HUES6 (cell line): ENCODE measurements around the gene TLR4.

ENCODE experiments used
- H3K27ac ChIP-seq: 2 replicates; pipeline ENCODE4 v1.7.0; 2013; ENCODE audit warnings: low read depth, mild to moderate bottlenecking, low read length, inconsistent platforms
- H3K27me3 ChIP-seq: 2 replicates; pipeline ENCODE4 v1.6.1; 2013; ENCODE audit warnings: low read length; ENCODE audit not compliant: control insufficient read depth, insufficient read depth
- H3K36me3 ChIP-seq: 2 replicates; pipeline ENCODE4 v1.6.1; 2013; ENCODE audit warnings: low read length; ENCODE audit not compliant: control insufficient read depth, insufficient read depth
- H3K4me1 ChIP-seq: 2 replicates; pipeline ENCODE4 v1.6.1; 2013; ENCODE audit warnings: low read length; ENCODE audit not compliant: control insufficient read depth, insufficient read depth
- H3K4me3 ChIP-seq: 2 replicates; pipeline ENCODE4 v1.5.1; 2013; ENCODE audit warnings: low read depth, low read length
- H3K9ac ChIP-seq: one replicate; pipeline ENCODE4 v1.6.1; 2013; ENCODE audit warnings: mild to moderate bottlenecking, low read length
- H3K9me3 ChIP-seq: 2 replicates; pipeline ENCODE4 v1.6.1; 2013; ENCODE audit warnings: low read depth, low read length; ENCODE audit not compliant: control insufficient read depth, insufficient read depth

TLR4 gene

DNA sequence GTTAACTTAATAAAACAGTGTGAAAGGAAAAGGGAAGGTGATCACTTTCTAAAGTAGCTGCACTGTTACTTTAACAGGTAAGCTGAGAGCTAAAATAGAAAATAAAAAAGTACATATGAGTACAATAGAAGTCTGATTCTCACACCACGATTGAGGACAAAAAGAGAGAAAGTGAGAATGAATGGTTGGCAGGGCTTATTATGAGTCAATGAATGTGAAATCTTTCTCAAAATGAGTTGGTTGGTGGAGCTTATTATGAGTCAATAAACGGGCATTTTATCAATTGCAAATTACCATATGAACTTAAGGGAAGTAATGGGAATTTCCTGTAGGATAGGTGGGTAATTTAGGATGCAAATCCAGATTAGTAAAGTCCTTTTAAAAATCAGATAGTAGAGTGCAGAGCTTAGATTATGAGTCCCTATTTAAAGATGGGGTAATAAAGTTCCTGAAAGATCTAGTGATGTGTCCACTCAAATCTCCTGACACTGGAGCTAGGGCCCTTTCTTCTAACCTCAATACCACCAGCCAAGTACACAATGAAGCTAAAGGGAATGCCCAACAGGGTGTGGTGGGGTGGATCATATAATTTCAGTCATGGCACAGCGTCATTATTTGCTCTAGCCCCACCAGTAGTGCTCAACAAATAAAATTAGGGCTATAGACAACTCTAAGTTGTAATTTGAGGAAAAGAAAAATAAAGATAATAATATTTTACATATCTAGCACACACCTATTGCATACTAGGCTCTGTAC is 21.1 kb upstream of the TLR4 start:
- H3K4me3 ChIP-seq = no peak overlapping the region
- H3K27ac ChIP-seq = no peak overlapping the region
- H3K27me3 ChIP-seq = no peaks in the 10 kb centered on the region
- no peaks in the 10 kb centered on the region for H3K36me3 ChIP-seq
- H3K4me1 ChIP-seq = peaks cover 10% of the 10 kb centered on the region
- no peaks in the 10 kb centered on the region for H3K9me3 ChIP-seq
- H3K9ac ChIP-seq = no peak overlapping the region

DNA sequence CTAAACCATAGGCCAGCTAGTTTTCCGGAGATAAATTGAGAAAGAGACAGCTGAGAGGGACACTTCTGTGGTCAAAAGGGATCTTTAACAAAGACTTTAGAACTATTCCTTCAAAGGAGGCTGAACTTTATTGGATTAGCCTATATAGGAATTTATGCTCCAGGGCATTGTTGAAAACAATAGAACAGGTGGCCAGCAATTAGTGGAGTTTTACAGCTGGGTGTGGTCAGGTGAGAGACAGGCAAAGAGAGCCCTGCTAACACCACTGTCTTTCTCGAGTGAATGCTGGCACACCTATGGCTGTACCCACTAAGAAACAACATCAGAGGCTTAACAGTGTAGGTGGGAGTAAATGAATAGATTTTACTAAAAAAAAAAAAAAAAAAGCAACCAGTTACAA is 16.7 kb upstream of the TLR4 start:
- no peak overlapping the region for H3K9ac ChIP-seq
- no peaks in the 10 kb centered on the region for H3K27me3 ChIP-seq
- H3K27ac ChIP-seq = no peak overlapping the region
- no peaks in the 10 kb centered on the region for H3K36me3 ChIP-seq
- H3K9me3 ChIP-seq = peaks cover 8% of the 10 kb centered on the region; the same call in 1 of the 2 replicates
- no peak overlapping the region for H3K4me3 ChIP-seq
- H3K4me1 ChIP-seq = peaks cover 10% of the 10 kb centered on the region

DNA sequence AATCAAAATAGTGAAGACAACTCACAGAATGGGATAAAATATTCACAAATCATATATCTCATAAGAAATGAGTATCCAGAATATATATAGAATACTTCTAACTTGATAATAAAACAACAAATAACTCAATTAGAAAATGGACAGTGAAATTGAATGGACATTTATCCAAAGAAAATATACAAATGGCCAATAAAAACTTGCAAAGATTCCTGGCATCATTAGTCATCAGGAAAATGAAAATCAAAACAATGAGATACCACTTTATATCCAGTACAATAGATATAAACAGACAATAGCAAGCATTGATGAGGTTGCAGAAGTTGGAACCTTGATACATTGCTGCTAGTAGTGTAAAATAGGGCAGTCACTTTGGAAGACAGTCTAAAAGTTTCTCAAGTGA is 12.8 kb upstream of the TLR4 start:
- no peaks in the 10 kb centered on the region for H3K36me3 ChIP-seq
- peaks cover 6% of the 10 kb centered on the region; the same call in 1 of the 2 replicates for H3K4me1 ChIP-seq
- peaks cover 15% of the 10 kb centered on the region for H3K9me3 ChIP-seq
- no peak overlapping the region for H3K4me3 ChIP-seq
- no peak overlapping the region for H3K9ac ChIP-seq
- no peaks in the 10 kb centered on the region for H3K27me3 ChIP-seq
- no peak overlapping the region for H3K27ac ChIP-seq

DNA sequence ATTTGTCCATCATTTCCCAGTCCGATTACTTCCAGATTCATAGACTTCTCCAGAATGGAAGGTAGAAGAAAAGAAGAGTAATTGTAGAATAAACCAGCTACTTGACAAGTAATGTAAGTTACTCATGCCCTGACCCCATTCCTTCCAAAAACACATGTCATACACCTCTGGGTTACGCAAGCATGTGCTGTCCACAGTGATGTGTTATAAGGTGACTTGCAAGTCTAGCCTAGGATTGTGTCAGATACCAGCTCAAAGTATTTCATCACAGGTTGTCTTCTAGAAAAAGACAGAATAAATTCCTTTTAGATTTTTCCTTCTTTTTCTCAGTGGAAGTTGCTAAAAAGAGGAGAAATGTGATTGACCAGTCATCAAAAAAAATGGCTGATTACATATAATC is 8.0 kb upstream of the TLR4 start:
- H3K4me1 ChIP-seq = no peaks in the 10 kb centered on the region
- no peaks in the 10 kb centered on the region for H3K27me3 ChIP-seq
- no peak overlapping the region for H3K27ac ChIP-seq
- H3K4me3 ChIP-seq = no peak overlapping the region
- no peak overlapping the region for H3K9ac ChIP-seq
- H3K9me3 ChIP-seq = peaks cover 8% of the 10 kb centered on the region
- H3K36me3 ChIP-seq = no peaks in the 10 kb centered on the region

DNA sequence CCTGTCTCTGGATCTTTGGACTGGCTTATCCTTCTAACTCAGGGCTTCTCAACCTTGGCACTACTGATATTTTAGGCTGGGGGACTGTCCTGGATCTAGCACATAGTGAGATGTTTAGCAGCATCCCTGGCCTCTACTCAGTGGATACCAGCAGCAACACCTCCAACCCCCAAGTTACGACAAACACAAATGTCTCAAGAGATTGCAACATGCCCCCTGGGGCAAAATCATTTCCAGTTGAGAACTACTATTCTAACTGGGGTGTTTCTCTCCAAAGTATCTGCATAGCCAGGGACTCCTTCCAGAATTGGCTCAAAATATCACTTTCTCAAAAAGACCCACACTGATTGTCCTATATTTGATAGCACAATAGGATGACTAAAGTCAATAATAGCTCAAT is 7.2 kb upstream of the TLR4 start:
- no peak overlapping the region for H3K27ac ChIP-seq
- H3K9me3 ChIP-seq = peaks cover 8% of the 10 kb centered on the region
- H3K9ac ChIP-seq = no peak overlapping the region

DNA sequence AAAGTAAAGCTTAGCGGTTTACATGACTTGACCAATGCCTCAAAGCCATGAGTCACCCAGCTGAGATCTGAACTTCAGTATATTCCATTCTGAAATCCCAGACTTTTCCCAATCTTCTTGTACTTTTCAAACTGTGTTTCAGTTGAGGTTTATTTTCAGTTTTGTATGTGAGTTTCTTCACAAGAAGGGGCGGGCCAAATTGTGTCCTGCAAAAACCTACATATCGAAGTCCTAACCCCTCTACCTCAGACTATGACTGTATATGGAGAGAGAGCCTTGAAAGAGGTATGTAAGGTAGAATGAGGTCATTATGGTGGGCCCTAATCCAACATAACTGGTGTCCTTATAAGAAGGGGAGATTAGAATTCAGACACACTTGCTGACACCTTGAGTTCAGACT is 666 bp upstream of the TLR4 start:
- Histone ChIP-seq H3K9me3 (no peaks in the 10 kb centered on the region), H3K36me3 (no peaks in the 10 kb centered on the region), H3K9ac (no peak overlapping the region), H3K4me1 (peaks cover 8% of the 10 kb centered on the region), H3K27ac (no peak overlapping the region), H3K27me3 (no peaks in the 10 kb centered on the region), H3K4me3 (no peak overlapping the region)

More for the DNA sequence above, 7.2 kb upstream of the TLR4 start:
- Histone ChIP-seq H3K36me3 (no peaks in the 10 kb centered on the region), H3K4me1 (no peaks in the 10 kb centered on the region), H3K4me3 (no peak overlapping the region), H3K27me3 (no peaks in the 10 kb centered on the region)

DNA sequence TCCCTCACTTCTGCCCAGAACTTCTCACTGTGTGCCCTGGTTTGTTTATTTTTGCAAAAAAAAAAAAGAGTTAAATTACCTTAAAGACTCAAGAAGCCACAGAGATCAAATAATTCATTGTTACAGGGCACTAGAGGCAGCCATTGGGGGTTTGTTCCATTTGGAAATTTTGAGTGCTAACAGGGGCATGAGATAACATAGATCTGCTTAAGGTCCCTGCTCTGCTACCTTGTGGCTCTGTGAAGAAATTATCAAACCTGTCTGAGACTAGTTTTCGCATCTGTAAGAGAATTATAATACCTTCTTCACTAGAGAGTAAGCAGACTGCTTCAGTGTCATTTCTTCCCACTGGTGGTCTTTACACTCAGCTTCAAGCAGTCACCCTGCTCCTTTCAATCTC is 394 bp downstream of the TLR4 start:
- no peaks in the 10 kb centered on the region for H3K36me3 ChIP-seq
- H3K27ac ChIP-seq = no peak overlapping the region
- no peak overlapping the region; the same call in 1 of the 2 replicates for H3K4me3 ChIP-seq
- H3K27me3 ChIP-seq = no peaks in the 10 kb centered on the region
- no peak overlapping the region for H3K9ac ChIP-seq
- no peaks in the 10 kb centered on the region for H3K9me3 ChIP-seq
- H3K4me1 ChIP-seq = peaks cover 8% of the 10 kb centered on the region

DNA sequence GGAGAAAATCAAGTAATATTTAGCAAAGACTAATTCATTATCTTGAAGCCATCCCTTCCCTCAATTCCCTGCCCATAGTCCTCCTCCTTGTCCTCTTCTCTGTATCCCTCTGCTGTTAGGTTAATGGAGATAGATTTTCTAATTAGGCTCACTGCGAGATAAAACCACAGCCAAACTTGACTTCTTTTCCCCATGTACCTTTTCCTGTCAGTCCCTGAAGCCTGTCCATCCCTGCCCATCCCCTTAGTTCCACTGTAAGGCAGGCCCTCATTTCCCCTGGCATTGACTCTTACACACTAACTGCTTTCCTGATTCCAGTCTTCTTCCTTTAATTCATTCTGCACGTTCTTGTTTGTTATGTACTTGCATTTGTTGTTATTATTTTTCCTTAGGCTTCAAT is 1.2 kb downstream of the TLR4 start:
- no peak overlapping the region for H3K4me3 ChIP-seq
- H3K9ac ChIP-seq = no peak overlapping the region
- H3K27me3 ChIP-seq = no peaks in the 10 kb centered on the region
- H3K4me1 ChIP-seq = peaks cover 8% of the 10 kb centered on the region
- H3K9me3 ChIP-seq = no peaks in the 10 kb centered on the region
- no peak overlapping the region for H3K27ac ChIP-seq
- no peaks in the 10 kb centered on the region for H3K36me3 ChIP-seq

DNA sequence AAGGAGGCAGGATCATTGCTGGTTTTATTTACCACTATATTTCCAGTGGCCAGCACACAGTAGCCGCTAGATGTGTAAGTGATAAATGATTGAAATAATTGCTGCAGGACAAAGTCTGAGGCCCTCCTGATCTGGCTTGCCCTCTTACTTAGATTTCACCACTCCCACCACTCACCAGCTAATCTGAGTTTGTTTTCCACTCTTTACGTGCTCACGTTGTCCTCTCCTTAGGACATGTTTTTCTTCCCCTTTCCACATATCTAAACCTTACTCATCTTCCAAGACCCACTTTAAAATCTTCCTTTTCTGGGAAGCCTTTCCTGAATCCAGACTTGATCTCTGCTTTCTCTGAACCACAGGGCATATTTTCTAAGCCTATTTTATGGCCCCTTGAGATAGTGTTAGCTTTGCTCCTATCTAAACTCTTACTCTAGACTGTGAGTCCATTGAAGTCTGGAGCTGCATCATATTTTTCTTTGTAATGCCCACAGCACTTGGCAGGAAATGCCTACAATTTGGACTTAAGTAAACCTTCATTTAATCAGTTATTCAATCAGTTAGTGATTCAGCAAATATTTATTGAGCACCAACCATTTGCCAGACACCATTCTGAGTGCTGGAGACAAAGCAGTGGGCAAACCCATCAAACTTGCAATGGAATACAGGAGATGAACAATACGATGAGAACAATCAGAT is 2.4 kb downstream of the TLR4 start:
- Histone ChIP-seq H3K27ac (no peak overlapping the region), H3K4me3 (no peak overlapping the region)

DNA sequence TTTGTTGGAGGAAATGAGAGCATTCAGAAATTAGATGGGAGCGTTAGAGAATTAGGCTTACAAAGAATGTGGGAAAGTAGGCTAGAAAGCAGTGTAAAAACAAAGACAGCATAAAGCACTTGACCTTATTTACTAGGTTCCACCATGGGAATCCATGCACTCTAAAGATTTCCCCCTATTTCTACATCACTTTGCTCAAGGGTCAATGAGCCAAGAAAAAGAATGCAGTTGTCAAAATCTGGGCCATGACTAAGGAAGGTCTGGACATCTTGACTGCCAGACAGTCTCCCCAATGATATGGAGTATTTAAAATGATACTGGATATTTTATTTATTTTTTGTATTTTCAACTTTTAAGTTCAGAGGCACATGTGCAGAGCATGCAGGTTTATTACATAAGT is 3.4 kb downstream of the TLR4 start:
- Histone ChIP-seq H3K4me3 (no peak overlapping the region), H3K27me3 (no peaks in the 10 kb centered on the region), H3K4me1 (peaks cover 8% of the 10 kb centered on the region)

More for the DNA sequence above, 2.4 kb downstream of the TLR4 start:
- Histone ChIP-seq H3K9ac (no peak overlapping the region), H3K9me3 (no peaks in the 10 kb centered on the region), H3K36me3 (no peaks in the 10 kb centered on the region), H3K4me1 (peaks cover 8% of the 10 kb centered on the region), H3K27me3 (no peaks in the 10 kb centered on the region)

DNA sequence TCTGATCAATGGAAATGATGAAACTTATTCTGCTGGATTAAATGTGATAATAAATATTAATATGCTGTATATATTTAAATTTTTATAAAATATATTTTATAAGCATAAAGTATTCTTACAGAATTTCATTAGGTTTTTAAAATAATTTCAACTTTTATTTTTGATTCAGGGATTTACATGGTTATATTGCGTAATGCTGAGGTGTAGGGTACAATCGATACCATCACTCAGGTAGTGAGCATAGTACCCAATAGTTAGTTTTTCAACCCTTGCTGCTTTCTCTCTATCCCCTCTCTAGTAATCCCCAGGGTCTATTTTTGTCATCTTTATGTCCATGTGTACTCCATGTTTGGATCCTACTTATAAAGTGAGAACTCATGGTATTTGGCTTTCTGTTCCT is 5.7 kb downstream of the TLR4 start:
- no peaks in the 10 kb centered on the region for H3K4me1 ChIP-seq
- H3K36me3 ChIP-seq = no peaks in the 10 kb centered on the region
- H3K4me3 ChIP-seq = no peak overlapping the region
- H3K27me3 ChIP-seq = no peaks in the 10 kb centered on the region; the same call in 1 of the 2 replicates
- H3K9ac ChIP-seq = no peak overlapping the region
- no peak overlapping the region for H3K27ac ChIP-seq
- no peaks in the 10 kb centered on the region for H3K9me3 ChIP-seq

More for the DNA sequence above, 3.4 kb downstream of the TLR4 start:
- H3K9me3 ChIP-seq = no peaks in the 10 kb centered on the region
- H3K9ac ChIP-seq = no peak overlapping the region
- no peaks in the 10 kb centered on the region for H3K36me3 ChIP-seq
- no peak overlapping the region for H3K27ac ChIP-seq
